ENCODE results near the gene TGFB2.

GRCh38 chr1:218413179-218413578 lies 68.0 kb downstream of the TGFB2 start:
- TF ChIP-seq POLR2A (IDR thresholded peaks at IDR 0.05; ENCODE audit: low read length) (no peak), GATA1 (IDR thresholded peaks at IDR 0.05; ENCODE audit: low read depth, low read length) (no peak)

All from erythroblast (primary cell).